AG04449 (cell line): ENCODE data around the gene NAALADL2.
"Not testable (repeated sequence)": the region's sequence is repeated elsewhere in the genome, so short reads cannot be mapped to it uniquely, and the experiment has no call there.

Experiments used
- CTCF ChIA-PET: fragments of 350-600 bp; formaldehyde crosslinking; extraction: SDS; loops from one replicate; lab custom pipeline; 2021; ENCODE audit warnings: antibody characterized with exemption; lab: Yijun Ruan, JAX
- POLR2A ChIA-PET: fragments of 400-600, 350-600 bp; formaldehyde crosslinking; extraction: SDS; loops from one replicate; lab custom pipeline; 2020; ENCODE audit warnings: antibody characterized with exemption, inconsistent platforms; lab: Yijun Ruan, JAX
- DNase-seq: peaks from one replicate; pipeline ENCODE4 v3.0.0-alpha.2; 2010; ENCODE audit warnings: low read depth, low spot score
- H3K4me3 ChIP-seq: 2 replicates; pipeline ENCODE4 v1.5.1; 2011; ENCODE audit warnings: low read depth, mild to moderate bottlenecking, control low read depth, low read length
- TF ChIP-seq, protein P1 (sequence below): IDR thresholded peaks from one replicate; pipeline ENCODE4 v1.5.1; 2011; ENCODE audit warnings: mild to moderate bottlenecking, moderate library complexity, low read length, control low read depth, inconsistent platforms; ENCODE audit not compliant: insufficient read depth; ENCODE audit errors: missing control alignments

The NAALADL2 gene

DNA sequence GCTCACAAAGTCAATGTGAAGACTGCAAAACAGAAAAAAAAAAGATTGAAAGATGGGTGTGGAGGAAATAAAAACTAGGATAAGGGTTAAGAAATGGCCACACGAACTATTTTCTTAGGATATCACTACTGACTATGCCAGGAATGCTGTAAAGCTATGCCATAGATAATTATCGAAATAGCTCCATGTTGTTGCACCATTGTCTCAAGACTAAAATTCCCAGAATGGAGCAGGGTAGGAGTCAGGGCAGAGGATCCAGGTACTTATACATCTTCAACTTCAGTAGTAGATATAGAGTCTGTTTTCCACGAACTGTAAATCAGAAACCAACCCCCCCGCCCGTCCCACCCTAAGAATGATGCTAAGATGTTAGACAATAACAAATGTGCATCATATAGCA lies 302.2 kb downstream of the NAALADL2 start:
- POLR2A ChIA-PET = no interaction called here
- TF ChIP-seq, protein P1, sequence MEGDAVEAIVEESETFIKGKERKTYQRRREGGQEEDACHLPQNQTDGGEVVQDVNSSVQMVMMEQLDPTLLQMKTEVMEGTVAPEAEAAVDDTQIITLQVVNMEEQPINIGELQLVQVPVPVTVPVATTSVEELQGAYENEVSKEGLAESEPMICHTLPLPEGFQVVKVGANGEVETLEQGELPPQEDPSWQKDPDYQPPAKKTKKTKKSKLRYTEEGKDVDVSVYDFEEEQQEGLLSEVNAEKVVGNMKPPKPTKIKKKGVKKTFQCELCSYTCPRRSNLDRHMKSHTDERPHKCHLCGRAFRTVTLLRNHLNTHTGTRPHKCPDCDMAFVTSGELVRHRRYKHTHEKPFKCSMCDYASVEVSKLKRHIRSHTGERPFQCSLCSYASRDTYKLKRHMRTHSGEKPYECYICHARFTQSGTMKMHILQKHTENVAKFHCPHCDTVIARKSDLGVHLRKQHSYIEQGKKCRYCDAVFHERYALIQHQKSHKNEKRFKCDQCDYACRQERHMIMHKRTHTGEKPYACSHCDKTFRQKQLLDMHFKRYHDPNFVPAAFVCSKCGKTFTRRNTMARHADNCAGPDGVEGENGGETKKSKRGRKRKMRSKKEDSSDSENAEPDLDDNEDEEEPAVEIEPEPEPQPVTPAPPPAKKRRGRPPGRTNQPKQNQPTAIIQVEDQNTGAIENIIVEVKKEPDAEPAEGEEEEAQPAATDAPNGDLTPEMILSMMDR = no peak
- CTCF ChIA-PET = no interaction called here

DNA sequence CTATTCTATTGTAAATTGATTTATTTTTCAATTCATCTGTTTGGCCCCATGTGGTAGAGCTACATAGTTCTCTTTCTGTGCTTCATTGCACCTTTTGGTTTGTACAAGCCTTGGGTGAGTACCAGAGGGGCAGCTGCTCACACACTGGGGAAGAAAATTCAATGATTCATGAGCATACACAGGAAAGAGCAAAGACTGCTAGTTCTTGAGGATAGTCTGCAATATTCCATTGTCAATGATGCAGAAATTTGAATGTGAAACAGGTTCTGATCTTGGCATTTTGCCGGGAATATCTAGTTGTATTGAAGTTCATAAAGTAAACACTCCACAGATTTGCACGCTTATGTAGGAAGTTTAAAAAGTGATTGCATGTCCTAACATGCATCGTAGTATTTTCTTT lies 304.6 kb downstream of the NAALADL2 start:
- TF ChIP-seq, protein P1 = no peak
- no peak for DNase-seq
- H3K4me3 ChIP-seq = no peak overlapping the region
- ChIA-PET POLR2A (no interaction called here), CTCF (no interaction called here)

More for the DNA sequence above, 302.2 kb downstream of the NAALADL2 start:
- no peak overlapping the region for H3K4me3 ChIP-seq
- DNase-seq = no peak

DNA sequence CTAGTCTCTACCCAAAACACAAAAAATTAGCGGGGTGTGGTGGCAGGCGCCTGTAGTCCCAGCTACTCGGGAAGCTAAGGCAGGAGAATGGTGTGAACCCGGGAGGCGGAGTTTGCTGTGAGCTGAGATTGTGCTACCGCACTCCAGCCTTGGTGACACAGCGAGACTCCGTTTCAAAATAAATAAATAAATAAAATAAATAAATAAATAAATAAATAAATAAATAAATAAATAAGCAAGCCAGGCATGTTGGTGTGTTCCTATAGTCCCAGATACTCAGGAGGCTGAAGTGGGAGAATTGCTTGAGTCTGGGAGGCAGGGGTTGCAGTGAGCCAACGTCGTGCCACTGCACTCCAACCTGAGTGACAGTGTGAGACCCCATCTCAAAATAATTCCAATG lies 314.0 kb downstream of the NAALADL2 start:
- CTCF ChIA-PET = interaction anchor here (0.8 kb wide), 1 partner anchor 18 kb away, joined by 3 read pairs; no protein-coding TSS in a partner anchor
- DNase-seq, POLR2A ChIA-PET, H3K4me3 ChIP-seq: not testable (repeated sequence)

DNA sequence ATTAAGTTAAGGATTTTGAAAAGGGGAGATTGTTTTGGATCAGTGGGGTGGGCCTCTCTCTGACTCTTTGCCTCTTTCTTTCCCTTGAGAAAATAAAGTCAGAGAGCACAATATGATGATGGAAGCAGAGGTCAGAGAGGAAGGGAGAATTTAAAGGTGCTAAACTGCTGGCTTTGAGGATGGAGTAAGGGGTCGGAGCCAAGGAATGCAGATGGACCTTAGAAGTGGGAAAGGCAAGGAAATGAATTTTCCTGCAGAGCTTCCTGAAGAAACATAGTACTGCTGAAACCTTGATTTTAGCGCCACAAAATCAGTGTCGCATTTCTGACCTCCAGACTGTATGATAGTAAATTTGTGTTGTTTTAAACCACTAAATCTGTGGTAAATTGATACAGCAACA lies 317.4 kb downstream of the NAALADL2 start:
- ChIA-PET CTCF (no interaction called here), POLR2A (no interaction called here)
- TF ChIP-seq, protein P1 = no peak
- H3K4me3 ChIP-seq = no peak overlapping the region
- DNase-seq = no peak

DNA sequence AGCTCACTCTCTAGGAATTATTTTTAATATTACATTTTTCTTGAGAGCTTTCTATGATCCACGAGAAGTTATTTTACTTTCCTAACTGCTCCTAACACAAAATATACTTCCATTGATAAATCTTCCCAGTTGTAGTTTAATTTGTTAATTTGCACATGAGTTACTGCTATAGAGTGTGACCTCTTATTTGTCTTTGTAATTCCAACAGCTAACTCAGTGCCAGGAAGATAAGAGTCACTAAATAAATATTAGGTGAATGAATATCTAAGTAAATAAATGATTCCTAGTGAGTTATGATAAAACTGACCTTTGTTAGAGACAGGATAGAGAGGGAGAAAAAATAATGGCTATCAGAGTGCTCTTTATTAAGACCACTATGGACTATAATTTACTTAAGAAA lies 319.9 kb downstream of the NAALADL2 start:
- TF ChIP-seq, protein P1 = no peak
- H3K4me3 ChIP-seq = no peak overlapping the region
- ChIA-PET CTCF (no interaction called here), POLR2A (no interaction called here)
- DNase-seq = no peak

DNA sequence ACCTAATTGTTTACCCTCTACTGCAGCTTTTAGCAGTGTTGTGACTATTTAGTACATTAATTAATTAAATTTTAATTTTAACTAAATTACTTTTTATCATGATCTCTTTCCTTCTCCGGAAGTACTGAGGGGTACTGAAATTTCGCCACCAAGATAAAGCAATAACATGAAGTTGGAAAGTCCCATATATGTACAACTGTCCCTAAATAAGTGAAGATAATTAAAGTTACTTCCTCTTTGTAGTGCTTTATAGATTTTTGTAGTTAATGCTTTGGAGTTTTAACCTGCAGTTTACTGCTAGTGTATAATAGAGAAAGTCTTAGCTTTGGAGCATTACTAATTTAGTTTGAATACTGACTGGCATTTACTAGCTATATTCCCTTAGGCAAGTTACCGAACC lies 325.3 kb downstream of the NAALADL2 start:
- TF ChIP-seq, protein P1 = no peak
- DNase-seq = no peak
- ChIA-PET CTCF (interaction anchor here (1.3 kb wide), 1 partner anchor 11 kb away, joined by 3 read pairs; no protein-coding TSS in a partner anchor), POLR2A (no interaction called here)
- H3K4me3 ChIP-seq = no peak overlapping the region

DNA sequence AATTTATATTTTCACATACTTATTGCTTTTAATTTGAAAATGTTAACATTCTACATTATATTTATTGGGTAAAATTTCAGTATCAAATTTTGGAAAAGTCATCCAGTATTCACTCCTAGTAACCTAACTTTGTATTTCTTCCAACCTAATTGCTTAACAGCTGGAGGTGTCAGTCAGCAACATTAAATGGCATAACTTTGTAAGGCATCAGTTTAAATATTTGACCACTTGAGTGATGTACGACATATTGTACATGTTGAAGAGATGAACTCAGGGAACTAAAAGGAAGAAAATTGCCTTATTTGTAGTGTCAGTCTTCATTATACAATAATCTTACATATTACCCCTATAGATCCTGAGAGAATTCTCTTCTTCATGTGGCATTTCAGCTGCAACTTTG lies 326.8 kb downstream of the NAALADL2 start:
- DNase-seq = no peak
- POLR2A ChIA-PET = no interaction called here
- H3K4me3 ChIP-seq = no peak overlapping the region
- CTCF ChIA-PET = no interaction called here
- TF ChIP-seq, protein P1 = no peak
